Measurements from ENCODE around the gene DNM2. TPM values are rescaled to one million over a fixed set of nuclear protein-coding genes. Genes with fewer than 3 reads are reported as not detected.

DNM2 gene
- total RNA-seq, 8 experiments from 2014 or later = 23.2 to 128 (median 45.4) TPM

GRCh38 chr19:10719466-10719961 is 1.6 kb downstream of the DNM2 start:
- H3K4me1 ChIP-seq (replicated peaks in 1 of 2) = peaks cover 9 to 11% of the 10 kb centered on the region in 2 donors
- in situ Hi-C loops (cut with MboI; ENCODE audit: low pct_unique_long_range_greater_than_20kb in 2 of 9, low sequenced_read_pairs in 9 of 9, unreplicated experiment in 9 of 9) = no loop called here
- no peak overlapping the region for H3K27ac ChIP-seq
- 30 to 100% (median 88%) methylated on average over 1 to 4 of the region's 5 CpGs; no CpG with 5 or more reads in 3 of the 10 experiments for WGBS, 10 experiments
- peak overlapping the region; percentile 63 to 95 (median 86) for H3K4me3 ChIP-seq
- no peak for ATAC-seq (replicated peaks in 6 of 8)

GRCh38 chr19:10720607-10721125 is 2.8 kb downstream of the DNM2 start:
- ATAC-seq (replicated peaks in 6 of 8) = no peak
- no peak overlapping the region for H3K4me3 ChIP-seq
- H3K27ac ChIP-seq = no peak overlapping the region
- 50 to 100% (median 95%) methylated on average over 1 to 4 of the region's 6 CpGs; no CpG with 5 or more reads in 1 of the 10 experiments for WGBS, 10 experiments
- peaks cover 9 to 11% of the 10 kb centered on the region in 2 donors for H3K4me1 ChIP-seq (replicated peaks in 1 of 2)
- in situ Hi-C loops (cut with MboI; ENCODE audit: low pct_unique_long_range_greater_than_20kb in 2 of 9, low sequenced_read_pairs in 9 of 9, unreplicated experiment in 9 of 9) = no loop called here

- ATAC-seq (replicated peaks in 6 of 8) = no peak
- Histone ChIP-seq H3K4me3 (no peak overlapping the region), H3K27ac (no peak overlapping the region), H3K4me1 (replicated peaks in 1 of 2) (peaks cover 9 to 11% of the 10 kb centered on the region in 2 donors)
- in situ Hi-C loops (cut with MboI; ENCODE audit: low pct_unique_long_range_greater_than_20kb in 2 of 9, low sequenced_read_pairs in 9 of 9, unreplicated experiment in 9 of 9) = no loop called here
- WGBS, 10 experiments = 80 to 100% (median 100%) methylated on average over 1 to 3 of the region's 3 CpGs; no CpG with 5 or more reads in 3 of the 10 experiments
These were observed 5.7 kb downstream of the DNM2 start for GRCh38 chr19:10723591-10723990.

- Histone ChIP-seq H3K27ac (no peak overlapping the region), H3K4me1 (replicated peaks in 1 of 2) (peaks cover 2 to 5% of the 10 kb centered on the region in 2 donors), H3K4me3 (no peak overlapping the region)
- ATAC-seq (replicated peaks in 6 of 8) = peak in 2 of 8 experiments; percentile 49 to 66
- WGBS, 10 experiments = 38 to 100% (median 90%) methylated on average over 1 to 6 of the region's 12 CpGs; no CpG with 5 or more reads in 3 of the 10 experiments
- in situ Hi-C loops (cut with MboI; ENCODE audit: low pct_unique_long_range_greater_than_20kb in 2 of 9, low sequenced_read_pairs in 9 of 9, unreplicated experiment in 9 of 9) = no loop called here
These were observed 6.7 kb downstream of the DNM2 start for GRCh38 chr19:10724573-10725071.

- Histone ChIP-seq H3K27ac (no peak overlapping the region), H3K4me3 (no peak overlapping the region), H3K4me1 (replicated peaks in 1 of 2) (no peaks in the 10 kb centered on the region)
- WGBS, 10 experiments = 57 to 100% (median 85%) methylated on average over 1 to 4 of the region's 4 CpGs; no CpG with 5 or more reads in 2 of the 10 experiments
- in situ Hi-C loops (cut with MboI; ENCODE audit: low pct_unique_long_range_greater_than_20kb in 2 of 9, low sequenced_read_pairs in 9 of 9, unreplicated experiment in 9 of 9) = no loop called here
- ATAC-seq (replicated peaks in 6 of 8) = no peak
These were observed 7.5 kb downstream of the DNM2 start for GRCh38 chr19:10725415-10725814.

GRCh38 chr19:10726268-10726667 is 8.4 kb downstream of the DNM2 start:
- WGBS, 10 experiments = 57 to 100% (median 93%) methylated on average over 1 to 8 of the region's 10 CpGs; no CpG with 5 or more reads in 1 of the 10 experiments
- no peak for ATAC-seq (replicated peaks in 6 of 8)

GRCh38 chr19:10727685-10728201 is 9.9 kb downstream of the DNM2 start:
- no peak for ATAC-seq (replicated peaks in 6 of 8)
- H3K4me1 ChIP-seq (replicated peaks in 1 of 2) = no peaks in the 10 kb centered on the region

More at GRCh38 chr19:10726268-10726667, 8.4 kb downstream of the DNM2 start:
- Histone ChIP-seq H3K4me1 (replicated peaks in 1 of 2) (no peaks in the 10 kb centered on the region), H3K4me3 (no peak overlapping the region), H3K27ac (no peak overlapping the region)
- in situ Hi-C loops (cut with MboI; ENCODE audit: low pct_unique_long_range_greater_than_20kb in 2 of 9, low sequenced_read_pairs in 9 of 9, unreplicated experiment in 9 of 9) = no loop called here

GRCh38 chr19:10729411-10729810 is 11.5 kb downstream of the DNM2 start:
- WGBS, 10 experiments = 94 to 100% (median 98%) methylated on average over 1 to 8 of the region's 14 CpGs; no CpG with 5 or more reads in 4 of the 10 experiments
- in situ Hi-C loops (cut with MboI; ENCODE audit: low pct_unique_long_range_greater_than_20kb in 2 of 9, low sequenced_read_pairs in 9 of 9, unreplicated experiment in 9 of 9) = no loop called here
- no peak for ATAC-seq (replicated peaks in 6 of 8)
- no peak overlapping the region for H3K4me3 ChIP-seq
- H3K27ac ChIP-seq = no peak overlapping the region
- no peaks in the 10 kb centered on the region for H3K4me1 ChIP-seq (replicated peaks in 1 of 2)

More at GRCh38 chr19:10727685-10728201, 9.9 kb downstream of the DNM2 start:
- in situ Hi-C loops (cut with MboI; ENCODE audit: low pct_unique_long_range_greater_than_20kb in 2 of 9, low sequenced_read_pairs in 9 of 9, unreplicated experiment in 9 of 9) = no loop called here
- 50 to 100% (median 91%) methylated on average over 2 to 14 of the region's 14 CpGs; no CpG with 5 or more reads in 2 of the 10 experiments for WGBS, 10 experiments
- H3K4me3 ChIP-seq = no peak overlapping the region
- no peak overlapping the region for H3K27ac ChIP-seq

- H3K4me3 ChIP-seq = no peak overlapping the region
- no peak for ATAC-seq (replicated peaks in 6 of 8)
- no peaks in the 10 kb centered on the region for H3K4me1 ChIP-seq (replicated peaks in 1 of 2)
- in situ Hi-C loops (cut with MboI; ENCODE audit: low pct_unique_long_range_greater_than_20kb in 2 of 9, low sequenced_read_pairs in 9 of 9, unreplicated experiment in 9 of 9) = no loop called here
- no peak overlapping the region for H3K27ac ChIP-seq
- 93 to 100% methylated on average over 3 to 5 of the region's 12 CpGs; no CpG with 5 or more reads in 8 of the 10 experiments for WGBS, 10 experiments
These were observed 13.1 kb downstream of the DNM2 start for GRCh38 chr19:10730932-10731331.

- in situ Hi-C loops (cut with MboI; ENCODE audit: low pct_unique_long_range_greater_than_20kb in 2 of 9, low sequenced_read_pairs in 9 of 9, unreplicated experiment in 9 of 9) = no loop called here
- Histone ChIP-seq H3K4me1 (replicated peaks in 1 of 2) (no peaks in the 10 kb centered on the region), H3K4me3 (no peak overlapping the region), H3K27ac (no peak overlapping the region)
- ATAC-seq (replicated peaks in 6 of 8) = no peak
- 71 to 100% (median 89%) methylated on average over 1 to 5 of the region's 5 CpGs for WGBS, 10 experiments
These were observed 17.9 kb downstream of the DNM2 start for GRCh38 chr19:10735741-10736140.

GRCh38 chr19:10736189-10736588 is 18.3 kb downstream of the DNM2 start:
- no peak for ATAC-seq (replicated peaks in 6 of 8)
- Histone ChIP-seq H3K4me1 (replicated peaks in 1 of 2) (no peaks in the 10 kb centered on the region), H3K27ac (no peak overlapping the region), H3K4me3 (no peak overlapping the region)
- 43 to 100% (median 96%) methylated on average over 1 to 6 of the region's 6 CpGs for WGBS, 10 experiments
- in situ Hi-C loops (cut with MboI; ENCODE audit: low pct_unique_long_range_greater_than_20kb in 2 of 9, low sequenced_read_pairs in 9 of 9, unreplicated experiment in 9 of 9) = no loop called here

- no peak overlapping the region for H3K27ac ChIP-seq
- H3K4me1 ChIP-seq (replicated peaks in 1 of 2) = no peaks in the 10 kb centered on the region
- ATAC-seq (replicated peaks in 6 of 8) = no peak
- in situ Hi-C loops (cut with MboI; ENCODE audit: low pct_unique_long_range_greater_than_20kb in 2 of 9, low sequenced_read_pairs in 9 of 9, unreplicated experiment in 9 of 9) = no loop called here
- WGBS, 10 experiments = 40 to 100% (median 90%) methylated on average over 1 to 7 of the region's 9 CpGs; no CpG with 5 or more reads in 2 of the 10 experiments
- no peak overlapping the region for H3K4me3 ChIP-seq
These were observed 19.2 kb downstream of the DNM2 start for GRCh38 chr19:10736916-10737551.

- in situ Hi-C loops (cut with MboI; ENCODE audit: low pct_unique_long_range_greater_than_20kb in 2 of 9, low sequenced_read_pairs in 9 of 9, unreplicated experiment in 9 of 9) = no loop called here
- ATAC-seq (replicated peaks in 6 of 8) = no peak
These were observed 19.8 kb downstream of the DNM2 start for GRCh38 chr19:10737722-10738121.

More at GRCh38 chr19:10737722-10738121, 19.8 kb downstream of the DNM2 start:
- no peak overlapping the region for H3K27ac ChIP-seq
- WGBS, 10 experiments = 100% methylated on average over 1 of the region's 9 CpGs; no CpG with 5 or more reads in 8 of the 10 experiments
- no peaks in the 10 kb centered on the region for H3K4me1 ChIP-seq (replicated peaks in 1 of 2)
- no peak overlapping the region for H3K4me3 ChIP-seq

All from motor neuron (in vitro differentiated cells).